NCI-H146 treated with DMSO at 0.1 percent for 48 hours (cell line): ENCODE measurements around the gene JADE1.

Experiments used
- DNase-seq: peaks from one replicate; lab custom pipeline; 2025; ENCODE audit not compliant: unreplicated experiment; lab: John Stamatoyannopoulos, UW

Gene JADE1

GRCh38 chr4:128840711-128841318, 31.3 kb downstream of the JADE1 start:
- no peak for DNase-seq

GRCh38 chr4:128841402-128841801, 31.9 kb downstream of the JADE1 start:
- DNase-seq = no peak

- DNase-seq = no peak
These were observed 35.4 kb downstream of the JADE1 start for GRCh38 chr4:128844931-128845330.

- DNase-seq = peak; percentile 57
These were observed 36.6 kb downstream of the JADE1 start for GRCh38 chr4:128846063-128846462.

GRCh38 chr4:128847082-128847724, 37.7 kb downstream of the JADE1 start:
- no peak for DNase-seq

- DNase-seq = no peak
These were observed 39.0 kb downstream of the JADE1 start for GRCh38 chr4:128848461-128848860.

GRCh38 chr4:128850252-128850651, 40.8 kb downstream of the JADE1 start:
- DNase-seq = no peak

- no peak for DNase-seq
These were observed 44.2 kb downstream of the JADE1 start for GRCh38 chr4:128853741-128854140.

- DNase-seq = no peak
These were observed 44.9 kb downstream of the JADE1 start for GRCh38 chr4:128854433-128854832.

GRCh38 chr4:128855621-128856020, 46.1 kb downstream of the JADE1 start:
- no peak for DNase-seq

- DNase-seq = no peak
These were observed 46.7 kb downstream of the JADE1 start for GRCh38 chr4:128856246-128856645.

- no peak for DNase-seq
These were observed 49.6 kb downstream of the JADE1 start for GRCh38 chr4:128858879-128859671.

- no peak for DNase-seq
These were observed 50.6 kb downstream of the JADE1 start for GRCh38 chr4:128859887-128860677.

GRCh38 chr4:128861856-128862518, 52.5 kb downstream of the JADE1 start:
- no peak for DNase-seq

- DNase-seq = no peak
These were observed 53.3 kb downstream of the JADE1 start for GRCh38 chr4:128862608-128863311.

GRCh38 chr4:128863312-128864075, 54.0 kb downstream of the JADE1 start:
- peak; percentile 7 for DNase-seq

GRCh38 chr4:128865132-128865531, 55.6 kb downstream of the JADE1 start:
- no peak for DNase-seq

GRCh38 chr4:128866269-128866668, 56.8 kb downstream of the JADE1 start:
- no peak for DNase-seq

GRCh38 chr4:128866691-128867090, 57.2 kb downstream of the JADE1 start:
- no peak for DNase-seq
